ENCODE results near the gene NUDT7. TPM values are rescaled to one million over a fixed set of nuclear protein-coding genes. Genes with fewer than 3 reads are reported as not detected.
A peak's percentile ranks its signal among the peaks of the same experiment; 100 is the strongest.

Gene NUDT7
- polyA plus RNA-seq, 3 donors = 4.2 to 6.1 (median 5.0) TPM

- H3K4me3 Mint-ChIP-seq = no peak overlapping the region
- Histone ChIP-seq H2AFZ (ENCODE audit: insufficient read depth, low read depth, low read length, poor library complexity, severe bottlenecking) (peak overlapping the region; percentile 3), H3K36me3 (replicated peaks in 1 of 2; ENCODE audit: control insufficient read depth in 1 of 2, insufficient read depth in 2 of 2, low read length in 2 of 2) (no peaks in the 10 kb centered on the region), H3K27me3 (ENCODE audit: control insufficient read depth in 2 of 2, insufficient read depth in 2 of 2, low read length in 2 of 2) (peaks cover 0 to 3% of the 10 kb centered on the region in 2 donors), H3K4me2 (replicated peaks; ENCODE audit: extremely low read depth, low read length, poor library complexity, severe bottlenecking) (peak overlapping the region; percentile 37), H4K20me1 (ENCODE audit: insufficient read depth, low read length) (no peaks in the 10 kb centered on the region), H3K4me1 (ENCODE audit: control insufficient read depth in 1 of 2, insufficient read depth in 2 of 2, low read length in 2 of 2) (peaks cover 23 to 29% of the 10 kb centered on the region in 2 donors), H3K9ac (ENCODE audit: insufficient read depth, low read length, poor library complexity, severe bottlenecking) (no peak overlapping the region), H3K27ac (ENCODE audit: low read depth in 1 of 2, low read length in 2 of 2) (no peak overlapping the region), H3K4me3 (replicated peaks in 1 of 3; ENCODE audit: low read depth in 2 of 3, low read length in 3 of 3) (peak overlapping the region in 1 of 3 experiments; percentile 29), H3K9me3 (replicated peaks in 1 of 2; ENCODE audit: control insufficient read depth in 1 of 2, insufficient read depth in 1 of 2, low read length in 2 of 2) (no peaks in the 10 kb centered on the region), H3K79me2 (ENCODE audit: insufficient read depth, low read length) (no peaks in the 10 kb centered on the region)
- intact Hi-C loops (cut with micrococcal nuclease) = loop anchor here in 1 of 2 donors (10.0 kb wide), 1 partner anchor 325 kb away; no protein-coding TSS in a partner anchor
- DNase-seq = no peak
- H3K9me3 Mint-ChIP-seq = peaks cover 0 to 13% (median 2%) of the 10 kb centered on the region in 7 donors
- no peak for TF ChIP-seq CTCF (IDR thresholded peaks at IDR 0.05)
- H3K4me1 Mint-ChIP-seq = peaks cover 25% of the 10 kb centered on the region
- peaks cover 0 to 3% (median 2%) of the 10 kb centered on the region in 3 donors for H3K27me3 Mint-ChIP-seq (ENCODE audit: low read depth in 3 of 3)
- H3K36me3 Mint-ChIP-seq = no peaks in the 10 kb centered on the region
- peak overlapping the region in 1 of 7 donors; percentile 19 for H3K27ac Mint-ChIP-seq
- WGBS (ENCODE audit: insufficient coverage) = 0% methylated on average over 2 of the region's 3 CpGs
Observed at GRCh38 chr16:77679391-77679790, 42.9 kb upstream of the NUDT7 start.

GRCh38 chr16:77679901-77680300, 42.4 kb upstream of the NUDT7 start:
- Mint-ChIP-seq H3K4me1 (peaks cover 25% of the 10 kb centered on the region), H3K27me3 (ENCODE audit: low read depth in 3 of 3) (peaks cover 0 to 2% (median 2%) of the 10 kb centered on the region in 3 donors), H3K4me3 (peak overlapping the region in 1 of 2 donors; percentile 46), H3K27ac (peak overlapping the region in 1 of 7 donors; percentile 15), H3K9me3 (peaks cover 0 to 13% (median 2%) of the 10 kb centered on the region in 7 donors), H3K36me3 (no peaks in the 10 kb centered on the region)
- Histone ChIP-seq H3K4me1 (ENCODE audit: control insufficient read depth in 1 of 2, insufficient read depth in 2 of 2, low read length in 2 of 2) (peaks cover 23 to 29% of the 10 kb centered on the region in 2 donors), H3K36me3 (replicated peaks in 1 of 2; ENCODE audit: control insufficient read depth in 1 of 2, insufficient read depth in 2 of 2, low read length in 2 of 2) (no peaks in the 10 kb centered on the region), H2AFZ (ENCODE audit: insufficient read depth, low read depth, low read length, poor library complexity, severe bottlenecking) (peak overlapping the region; percentile 31), H3K27me3 (ENCODE audit: control insufficient read depth in 2 of 2, insufficient read depth in 2 of 2, low read length in 2 of 2) (peaks cover 0 to 3% of the 10 kb centered on the region in 2 donors), H3K9ac (ENCODE audit: insufficient read depth, low read length, poor library complexity, severe bottlenecking) (no peak overlapping the region), H3K4me3 (replicated peaks in 1 of 3; ENCODE audit: low read depth in 2 of 3, low read length in 3 of 3) (no peak overlapping the region), H3K79me2 (ENCODE audit: insufficient read depth, low read length) (no peaks in the 10 kb centered on the region), H3K27ac (ENCODE audit: low read depth in 1 of 2, low read length in 2 of 2) (no peak overlapping the region), H4K20me1 (ENCODE audit: insufficient read depth, low read length) (no peaks in the 10 kb centered on the region), H3K9me3 (replicated peaks in 1 of 2; ENCODE audit: control insufficient read depth in 1 of 2, insufficient read depth in 1 of 2, low read length in 2 of 2) (no peaks in the 10 kb centered on the region), H3K4me2 (replicated peaks; ENCODE audit: extremely low read depth, low read length, poor library complexity, severe bottlenecking) (peak overlapping the region; percentile 37)
- no peak for TF ChIP-seq CTCF (IDR thresholded peaks at IDR 0.05)
- 0% methylated on average over 2 of the region's 3 CpGs for WGBS (ENCODE audit: insufficient coverage)
- intact Hi-C loops (cut with micrococcal nuclease) = loop anchor here in 1 of 2 donors (10.0 kb wide), 1 partner anchor 325 kb away; no protein-coding TSS in a partner anchor
- DNase-seq = peak; percentile 56 to 73 (median 62)
